ENCODE results near the gene WDFY1.

- no peak for TF ChIP-seq CTCF (IDR thresholded peaks at IDR 0.05)
- TF ChIP-seq EZH2 (IDR thresholded peaks at IDR 0.05; ENCODE audit: borderline replicate concordance, insufficient read depth, low read depth, low read length, poor library complexity, severe bottlenecking) = no peak
Measured at GRCh38 chr2:223937535-223937934, 7.6 kb downstream of the WDFY1 start.

All from B cell (primary cell).